Loucy (cell line): ENCODE results near the gene CEP57L1.

ENCODE experiments used
- H2AFZ ChIP-seq: fragments of 200-600 bp; sonication (generic); 2 replicates; pipeline ENCODE4 v1.6.0; 2016; ENCODE audit warnings: antibody characterized with exemption, mild to moderate bottlenecking, low read length, moderate library complexity
- H3F3A ChIP-seq: fragments of 200-600 bp; 2 replicates; pipeline ENCODE4 v1.6.0; 2016; ENCODE audit warnings: antibody characterized with exemption, low read depth, mild to moderate bottlenecking
- H3K27me3 ChIP-seq: fragments of 200-600 bp; sonication (generic); 2 replicates; pipeline ENCODE4 v1.6.1; 2014; ENCODE audit warnings: low read length, mild to moderate bottlenecking; ENCODE audit not compliant: insufficient read depth, poor library complexity, severe bottlenecking
- H3K36me3 ChIP-seq: fragments of 200-600 bp; sonication (generic); 2 replicates; pipeline ENCODE4 v1.6.1; 2016; ENCODE audit warnings: low read length; ENCODE audit not compliant: insufficient read depth
- H3K4me1 ChIP-seq: fragments of 200-600 bp; sonication (generic); 2 replicates; pipeline ENCODE4 v1.5.1; 2014; ENCODE audit warnings: low read length, mild to moderate bottlenecking; ENCODE audit not compliant: insufficient read depth, poor library complexity, severe bottlenecking
- H3K4me2 ChIP-seq: fragments of 200-600 bp; sonication (generic); 2 replicates; pipeline ENCODE4 v1.6.0; 2014; ENCODE audit warnings: antibody characterized with exemption, low read length, low read depth, mild to moderate bottlenecking; ENCODE audit not compliant: poor library complexity, severe bottlenecking
- H3K4me3 ChIP-seq: fragments of 200-600 bp; sonication (generic); 2 replicates; pipeline ENCODE4 v1.5.1; 2014; ENCODE audit warnings: low read length, mild to moderate bottlenecking, mixed read lengths; ENCODE audit not compliant: poor library complexity, severe bottlenecking
- H3K79me2 ChIP-seq: fragments of 200-600 bp; sonication (generic); 2 replicates; pipeline ENCODE4 v1.6.1; 2014; ENCODE audit warnings: low read length; ENCODE audit not compliant: insufficient read depth
- H3K9ac ChIP-seq: fragments of 200-600 bp; sonication (generic); 2 replicates; pipeline ENCODE4 v1.6.0; 2014; ENCODE audit warnings: mild to moderate bottlenecking, low read depth, low read length, moderate library complexity; ENCODE audit not compliant: poor library complexity, severe bottlenecking
- H3K9me2 ChIP-seq: fragments of 200-600 bp; sonication (generic); replicated peaks from 2 replicates; pipeline ENCODE4 v1.6.1; 2016; ENCODE audit warnings: low read depth, low read length, mixed read lengths
- H3K9me3 ChIP-seq: fragments of 200-600 bp; sonication (generic); 2 replicates; pipeline ENCODE4 v1.6.1; 2014; ENCODE audit warnings: mild to moderate bottlenecking, antibody characterized with exemption, low read length, low read depth; ENCODE audit not compliant: insufficient read depth
- H4K20me1 ChIP-seq: fragments of 200-600 bp; sonication (generic); 2 replicates; pipeline ENCODE4 v1.6.0; 2014; ENCODE audit warnings: antibody characterized with exemption, low read length, mild to moderate bottlenecking; ENCODE audit not compliant: insufficient read depth, poor library complexity, severe bottlenecking
- EZH2phosphoT487 ChIP-seq: fragments of 200-600 bp; IDR thresholded peaks from 2 replicates; pipeline ENCODE4 v1.6.1; 2018; ENCODE audit warnings: antibody characterized with exemption, mild to moderate bottlenecking, moderate library complexity, borderline replicate concordance
- TF ChIP-seq, protein P1 (sequence below): fragments of 200-600 bp; sonication (generic); conservative IDR thresholded peaks from 2 replicates; pipeline ENCODE4 v1.5.1; 2014; ENCODE audit warnings: mild to moderate bottlenecking, antibody characterized with exemption, low read length

CEP57L1 gene

DNA sequence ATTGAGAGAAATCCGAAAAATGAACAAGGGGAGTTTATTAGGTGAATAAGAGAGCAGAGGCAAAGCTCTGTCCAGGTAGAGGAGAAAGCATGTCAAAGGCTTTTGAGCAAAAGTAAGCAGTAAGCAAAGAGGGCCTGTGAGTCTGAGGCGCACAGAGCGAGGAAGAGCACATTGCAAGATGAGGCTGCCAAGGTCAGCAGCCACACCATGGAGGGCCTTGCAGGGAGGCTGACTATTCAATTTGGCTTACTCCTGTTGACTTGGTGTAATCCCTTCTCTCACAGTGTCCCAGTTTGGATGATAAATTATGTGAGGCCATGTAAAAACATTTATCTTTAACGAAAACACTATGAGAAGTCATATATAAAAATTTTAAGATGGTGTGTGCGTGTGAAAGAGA lies 33.1 kb upstream of the CEP57L1 start:
- peaks cover 9% of the 10 kb centered on the region; the same call in 1 of the 2 replicates for H3K79me2 ChIP-seq
- peak overlapping the region; percentile 14 for H3K9ac ChIP-seq
- no peak overlapping the region for H3K4me2 ChIP-seq
- TF ChIP-seq EZH2phosphoT487 = no peak
- TF ChIP-seq, protein P1, sequence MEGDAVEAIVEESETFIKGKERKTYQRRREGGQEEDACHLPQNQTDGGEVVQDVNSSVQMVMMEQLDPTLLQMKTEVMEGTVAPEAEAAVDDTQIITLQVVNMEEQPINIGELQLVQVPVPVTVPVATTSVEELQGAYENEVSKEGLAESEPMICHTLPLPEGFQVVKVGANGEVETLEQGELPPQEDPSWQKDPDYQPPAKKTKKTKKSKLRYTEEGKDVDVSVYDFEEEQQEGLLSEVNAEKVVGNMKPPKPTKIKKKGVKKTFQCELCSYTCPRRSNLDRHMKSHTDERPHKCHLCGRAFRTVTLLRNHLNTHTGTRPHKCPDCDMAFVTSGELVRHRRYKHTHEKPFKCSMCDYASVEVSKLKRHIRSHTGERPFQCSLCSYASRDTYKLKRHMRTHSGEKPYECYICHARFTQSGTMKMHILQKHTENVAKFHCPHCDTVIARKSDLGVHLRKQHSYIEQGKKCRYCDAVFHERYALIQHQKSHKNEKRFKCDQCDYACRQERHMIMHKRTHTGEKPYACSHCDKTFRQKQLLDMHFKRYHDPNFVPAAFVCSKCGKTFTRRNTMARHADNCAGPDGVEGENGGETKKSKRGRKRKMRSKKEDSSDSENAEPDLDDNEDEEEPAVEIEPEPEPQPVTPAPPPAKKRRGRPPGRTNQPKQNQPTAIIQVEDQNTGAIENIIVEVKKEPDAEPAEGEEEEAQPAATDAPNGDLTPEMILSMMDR = no peak
- H4K20me1 ChIP-seq = no peaks in the 10 kb centered on the region
- H3K9me3 ChIP-seq = no peaks in the 10 kb centered on the region
- H3F3A ChIP-seq = no peaks in the 10 kb centered on the region
- no peaks in the 10 kb centered on the region for H3K27me3 ChIP-seq
- H3K36me3 ChIP-seq = no peaks in the 10 kb centered on the region
- H3K9me2 ChIP-seq = no peaks in the 10 kb centered on the region
- H3K4me3 ChIP-seq = no peak overlapping the region
- peaks cover 35% of the 10 kb centered on the region for H3K4me1 ChIP-seq
- H2AFZ ChIP-seq = no peak overlapping the region

DNA sequence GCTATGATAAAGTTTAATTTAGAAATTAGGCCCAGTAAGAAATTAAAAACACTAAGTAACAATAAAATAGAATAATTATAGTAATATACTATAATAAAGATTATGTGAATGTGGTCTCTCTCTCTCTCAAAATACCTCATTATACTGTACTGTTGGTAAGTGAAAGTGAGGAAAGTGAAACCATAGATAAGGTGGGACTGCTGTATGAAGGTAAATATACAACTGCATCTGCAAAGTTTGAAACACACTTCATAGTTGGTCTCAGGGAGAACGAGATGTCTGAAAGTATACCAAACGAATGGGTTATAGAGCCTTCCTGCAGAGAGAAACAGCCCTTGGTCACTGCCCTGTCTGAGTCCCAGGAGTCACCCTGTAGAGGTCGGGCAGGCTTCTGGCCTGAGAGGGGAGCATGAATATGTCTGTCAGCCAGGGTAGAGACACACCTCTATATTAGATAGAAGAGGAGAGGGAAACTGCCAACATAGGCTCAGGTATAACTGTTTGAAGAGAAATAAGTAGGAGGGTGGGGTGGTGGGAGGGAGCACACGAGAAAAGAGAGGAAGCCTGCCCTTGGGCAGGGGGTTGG lies 32.4 kb upstream of the CEP57L1 start:
- Histone ChIP-seq H3K4me3 (no peak overlapping the region), H3K4me1 (peaks cover 40% of the 10 kb centered on the region), H3K9me3 (no peaks in the 10 kb centered on the region), H3K27me3 (no peaks in the 10 kb centered on the region), H3K79me2 (peaks cover 9% of the 10 kb centered on the region; the same call in 1 of the 2 replicates), H3F3A (no peaks in the 10 kb centered on the region), H3K9ac (peak overlapping the region; percentile 14), H4K20me1 (no peaks in the 10 kb centered on the region), H2AFZ (no peak overlapping the region), H3K9me2 (no peaks in the 10 kb centered on the region), H3K36me3 (no peaks in the 10 kb centered on the region), H3K4me2 (peak overlapping the region; percentile 22)
- TF ChIP-seq, protein P1 = no peak
- TF ChIP-seq EZH2phosphoT487 = no peak

DNA sequence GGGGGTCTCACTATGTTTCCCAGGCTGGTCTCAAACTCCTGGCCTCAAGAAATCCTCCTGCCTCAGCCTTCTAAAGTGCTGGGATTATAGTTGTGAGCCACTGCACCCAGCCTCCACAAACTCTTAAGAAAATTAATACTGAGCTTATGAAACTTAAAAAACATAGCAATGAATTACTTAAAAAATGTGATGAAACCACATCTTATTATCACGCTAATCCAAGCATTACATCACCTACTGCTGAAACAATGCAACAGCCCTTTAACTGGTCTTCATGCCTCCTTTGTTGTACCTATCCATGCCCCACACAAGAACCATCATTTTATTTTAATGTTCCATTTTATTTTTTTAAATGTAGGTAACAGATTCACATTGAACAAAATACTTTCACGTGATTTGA lies 25.6 kb upstream of the CEP57L1 start:
- H3K9me2 ChIP-seq = no peaks in the 10 kb centered on the region
- H3K4me2 ChIP-seq = no peak overlapping the region
- no peaks in the 10 kb centered on the region for H3K36me3 ChIP-seq
- peaks cover 24% of the 10 kb centered on the region for H3K4me1 ChIP-seq
- H3K79me2 ChIP-seq = peaks cover 4% of the 10 kb centered on the region; the same call in 1 of the 2 replicates
- H2AFZ ChIP-seq = no peak overlapping the region
- TF ChIP-seq, protein P1 = no peak
- no peak for TF ChIP-seq EZH2phosphoT487
- H3K9me3 ChIP-seq = no peaks in the 10 kb centered on the region
- no peaks in the 10 kb centered on the region for H4K20me1 ChIP-seq
- no peaks in the 10 kb centered on the region for H3K27me3 ChIP-seq
- H3K9ac ChIP-seq = no peak overlapping the region
- no peak overlapping the region for H3K4me3 ChIP-seq
- H3F3A ChIP-seq = no peaks in the 10 kb centered on the region
